IPS-NIHi11 (cell line): Measurements from ENCODE around the gene LYAR.

Experiments
- DNase-seq: peaks from one replicate; pipeline ENCODE4 v3.0.0; 2012; ENCODE audit warnings: mixed read lengths, low spot score

The LYAR gene

GRCh38 chr4:4315461-4316149, 25.7 kb upstream of the LYAR start:
- no peak for DNase-seq

GRCh38 chr4:4311193-4311592, 21.2 kb upstream of the LYAR start:
- no peak for DNase-seq

- no peak for DNase-seq
Observed at GRCh38 chr4:4308800-4309441, 19.0 kb upstream of the LYAR start.

DNA sequence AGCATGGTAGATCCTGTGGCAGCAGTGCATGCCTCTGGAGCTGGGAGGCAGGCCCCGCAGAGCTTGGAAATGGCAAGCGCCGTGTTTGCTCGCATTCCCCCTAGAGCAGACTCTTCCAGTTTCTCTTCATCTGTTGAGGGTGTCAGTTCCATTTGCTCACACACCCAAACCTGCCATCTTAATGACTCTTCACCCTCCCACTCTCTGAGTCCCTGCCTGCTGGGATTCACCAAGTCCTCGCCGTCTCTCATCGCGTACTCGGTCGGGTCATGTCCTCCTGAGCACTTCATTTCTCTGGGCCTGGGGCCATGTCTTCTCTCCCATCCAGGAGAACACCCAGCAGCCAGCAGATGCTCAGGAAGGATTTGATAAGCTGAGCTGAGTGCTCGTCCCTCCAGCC, 17.0 kb upstream of the LYAR start:
- no peak for DNase-seq

DNA sequence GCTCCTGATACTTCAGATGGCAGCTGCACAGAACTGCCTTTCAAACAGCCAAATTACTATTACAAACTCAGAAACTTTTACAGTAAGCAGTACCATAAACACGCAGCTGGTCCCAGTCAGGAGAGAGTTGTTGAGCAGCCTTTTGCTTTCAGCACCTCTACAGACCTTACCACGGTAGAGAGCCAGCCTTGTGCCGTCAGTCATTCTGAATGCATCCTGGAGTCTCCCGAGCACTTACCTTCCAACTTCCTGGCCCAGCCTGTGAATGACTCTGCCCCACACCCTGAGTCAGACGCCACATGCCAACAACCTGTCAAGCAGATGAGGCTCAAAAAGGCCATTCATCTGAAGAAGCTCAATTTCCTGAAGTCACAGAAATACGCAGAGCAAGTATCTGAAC, 12.5 kb upstream of the LYAR start:
- DNase-seq, result no peak

- no peak for DNase-seq
Observed at GRCh38 chr4:4302001-4302400, 12.0 kb upstream of the LYAR start.

- no peak for DNase-seq
Observed at GRCh38 chr4:4299006-4299405, 9.1 kb upstream of the LYAR start.

DNA sequence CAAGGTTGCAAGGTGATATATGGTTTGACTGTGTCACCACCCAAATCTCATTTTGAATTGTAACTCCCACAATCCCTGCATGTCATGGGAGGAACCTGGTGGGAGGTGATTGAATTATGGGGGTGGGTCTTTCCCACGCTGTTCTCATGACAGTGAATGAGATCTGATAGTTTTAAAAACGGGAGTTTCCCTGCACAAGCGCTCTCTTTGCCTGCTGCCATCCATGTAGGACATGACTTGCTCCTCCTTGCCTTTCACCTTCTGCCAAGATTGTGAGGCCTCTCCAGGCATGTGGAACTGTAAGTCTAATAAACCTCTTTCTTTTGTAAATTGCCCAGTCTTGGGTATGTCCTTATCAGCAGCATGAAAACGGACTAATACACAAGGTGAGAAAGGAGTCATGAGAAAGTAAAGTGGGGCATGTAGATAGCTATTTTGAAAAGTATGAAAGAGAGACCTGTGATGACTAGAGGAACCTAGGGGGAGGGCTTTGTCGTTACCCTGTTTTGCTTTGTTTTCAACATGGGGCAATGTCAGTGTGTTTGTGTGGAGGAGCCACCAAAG, 6.4 kb upstream of the LYAR start:
- DNase-seq, result no peak

- no peak for DNase-seq
Observed at GRCh38 chr4:4293279-4293678, 3.3 kb upstream of the LYAR start.

DNA sequence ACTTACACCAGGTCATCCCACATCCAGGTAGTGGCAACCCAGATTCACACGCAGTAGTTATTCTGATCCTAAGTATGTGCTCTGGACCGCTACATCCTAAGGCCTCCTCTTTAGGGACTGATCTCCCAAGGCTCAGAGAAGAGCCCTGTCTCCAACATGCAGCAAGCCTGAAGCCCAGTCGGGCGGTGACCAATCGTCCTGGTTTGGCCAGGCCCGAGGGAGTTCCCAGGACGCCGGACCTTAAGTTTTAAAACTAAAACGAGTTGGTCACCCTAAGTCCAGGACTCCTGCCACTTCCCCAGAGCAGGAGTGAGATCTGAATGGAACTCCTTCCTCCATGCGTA, 385 bp downstream of the LYAR start:
- DNase-seq, result no peak

GRCh38 chr4:4289055-4289454, 899 bp downstream of the LYAR start:
- DNase-seq, result no peak

DNA sequence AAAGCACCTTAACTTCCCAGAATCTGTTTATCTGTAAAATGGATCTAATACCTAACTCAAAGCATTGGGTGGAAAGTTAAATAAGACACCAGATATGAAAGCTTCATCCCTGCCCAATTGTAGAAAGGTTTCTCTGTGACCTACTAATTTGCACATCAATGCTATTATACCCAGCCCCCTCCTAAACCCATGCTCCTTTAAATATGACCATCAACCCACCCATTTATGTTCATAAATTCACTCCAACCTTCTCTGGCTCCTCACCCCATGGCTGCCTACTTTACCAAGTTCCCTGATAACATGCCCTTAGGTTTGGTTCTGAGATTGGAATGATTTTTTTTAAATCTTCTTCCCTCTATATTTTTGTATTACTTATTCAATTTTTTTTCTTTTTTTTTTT, 1.9 kb downstream of the LYAR start:
- no peak for DNase-seq

- no peak for DNase-seq
Observed at GRCh38 chr4:4284827-4285618, 4.9 kb downstream of the LYAR start.

- no peak for DNase-seq
Observed at GRCh38 chr4:4281787-4282186, 8.2 kb downstream of the LYAR start.

DNA sequence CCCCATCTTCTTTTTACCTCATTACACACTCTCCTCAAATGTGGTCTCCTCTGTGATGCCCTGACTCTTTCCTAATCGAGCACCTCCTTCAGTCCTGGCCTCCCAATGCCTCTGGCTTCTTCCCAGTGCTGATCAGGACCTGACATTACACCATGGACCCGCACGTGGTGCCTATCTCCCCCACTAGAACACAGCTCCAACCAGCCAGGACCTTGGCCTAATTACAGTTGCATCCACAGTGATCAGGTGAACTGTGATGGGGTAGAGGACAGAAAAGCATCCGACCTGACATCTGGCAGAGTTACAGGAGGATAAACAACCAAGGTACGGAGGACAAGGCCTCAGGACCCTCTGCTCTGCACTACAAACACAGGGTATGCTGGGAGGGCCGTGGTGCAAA, 12.4 kb downstream of the LYAR start:
- DNase-seq, result no peak

DNA sequence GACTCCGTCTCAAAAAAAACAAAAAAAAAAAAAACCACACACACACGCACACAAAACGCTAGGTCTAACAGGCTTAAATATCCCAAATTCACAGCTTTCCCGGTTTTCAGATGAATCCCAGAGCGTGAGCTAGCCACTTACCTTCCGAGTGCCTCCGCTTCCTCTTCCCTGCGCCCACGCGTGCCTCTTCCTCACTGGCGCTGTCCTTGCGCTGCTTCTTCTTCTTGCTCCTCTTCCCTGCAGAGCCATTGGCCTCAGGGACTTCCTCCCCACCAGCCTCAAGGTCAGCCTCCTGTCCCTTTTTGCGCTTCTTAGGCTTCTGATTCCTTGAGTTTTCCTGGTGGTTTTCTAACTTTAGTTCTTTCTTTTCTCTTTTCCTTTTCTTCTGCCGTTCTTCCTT, 15.7 kb downstream of the LYAR start:
- no peak for DNase-seq

GRCh38 chr4:4271912-4272311, 18.0 kb downstream of the LYAR start:
- DNase-seq, result no peak

GRCh38 chr4:4270529-4270928, 19.4 kb downstream of the LYAR start:
- DNase-seq, result no peak

DNA sequence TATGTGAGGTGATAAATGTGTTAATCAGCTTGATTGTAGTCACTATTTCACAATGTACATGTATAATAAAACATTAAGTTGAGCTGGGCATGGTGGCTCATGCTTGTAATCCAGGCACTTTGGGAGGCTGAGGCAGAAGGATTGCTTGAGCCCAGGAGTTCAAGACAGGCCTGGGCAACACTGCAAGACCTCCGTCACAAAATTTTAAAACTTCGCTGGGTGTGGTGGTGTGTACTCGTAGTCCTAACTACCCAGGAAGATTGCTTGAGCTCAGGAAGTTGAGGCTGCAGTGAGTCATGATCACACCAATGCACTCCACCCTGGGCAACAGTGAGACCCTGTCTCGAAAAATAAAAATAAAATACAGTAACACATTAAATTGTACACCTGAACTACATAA, 20.1 kb downstream of the LYAR start:
- no peak for DNase-seq

GRCh38 chr4:4269331-4269731, 20.6 kb downstream of the LYAR start:
- no peak for DNase-seq

DNA sequence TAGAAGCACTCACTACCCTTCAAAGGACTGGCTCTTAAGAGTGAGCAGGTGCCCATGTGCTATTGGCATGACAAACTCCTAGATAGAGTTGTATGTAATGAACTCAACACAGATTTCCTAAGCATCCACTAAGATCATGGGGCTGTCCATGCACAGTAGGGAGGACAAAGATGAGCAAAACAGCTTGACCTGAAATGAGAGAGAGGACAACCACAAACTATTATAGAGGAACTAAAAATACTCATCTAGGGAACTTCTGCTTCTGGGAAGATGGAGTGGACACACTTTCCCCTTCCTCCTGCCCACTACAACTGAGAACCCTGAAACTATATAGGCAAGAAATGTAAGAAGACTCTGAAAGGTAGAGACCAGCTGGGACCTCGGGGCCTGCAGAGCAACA, 21.2 kb downstream of the LYAR start:
- DNase-seq, result no peak

DNA sequence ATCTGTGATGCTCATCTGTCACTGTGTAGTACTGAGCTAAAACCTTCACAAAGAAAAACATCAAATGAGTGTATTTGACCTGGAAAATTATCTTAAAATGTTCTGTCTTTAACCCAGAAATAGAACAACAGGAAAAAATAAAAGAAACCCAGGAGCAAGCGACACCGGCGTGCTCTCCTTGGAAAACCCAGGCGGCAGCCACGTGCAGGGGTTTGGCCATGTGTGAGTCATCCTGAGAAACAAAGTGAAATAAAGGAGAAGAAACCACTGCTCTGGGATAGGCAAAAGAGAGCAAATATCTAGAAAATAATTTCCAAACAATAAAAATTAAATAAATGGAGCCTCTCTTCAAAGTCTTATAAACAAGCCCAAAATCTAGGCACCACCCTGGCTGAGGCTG, 22.0 kb downstream of the LYAR start:
- no peak for DNase-seq

DNA sequence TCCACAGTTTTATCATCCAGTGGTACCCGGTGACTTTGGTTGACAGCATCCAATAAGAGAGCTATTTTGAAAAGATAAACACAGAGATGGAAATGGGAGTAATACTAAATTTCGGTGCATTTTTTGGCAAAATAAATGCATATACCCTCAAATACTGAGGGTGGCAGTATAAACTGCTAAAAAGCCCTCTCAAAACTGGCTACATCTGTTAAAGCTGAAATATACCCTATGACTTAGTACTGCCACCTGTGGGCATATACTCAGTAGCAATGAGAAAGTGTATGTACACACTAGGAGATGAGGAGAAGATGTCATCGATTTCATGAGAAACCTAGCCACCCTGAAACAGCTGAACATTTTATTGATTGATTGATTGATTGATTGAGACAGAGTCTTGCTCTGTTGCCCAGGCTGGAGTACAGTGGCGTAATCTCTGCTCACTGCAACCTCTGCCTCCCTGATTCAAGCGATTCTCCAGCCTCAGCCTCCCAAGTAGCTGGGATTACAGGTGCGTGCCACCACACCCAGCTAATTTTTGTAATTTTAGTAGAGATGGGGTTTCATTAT, 29.7 kb downstream of the LYAR start:
- DNase-seq, result peak; percentile 52
